Stimulated activated naive CD8-positive, alpha-beta T cell treated with anti-CD3 and anti-CD28 coated beads, Interleukin-15, amount 100 ng/mL, for 72 hours (primary cell): Measurements from ENCODE around the gene SYNGAP1.
A peak's percentile ranks its signal among the peaks of the same experiment; 100 is the strongest.

Experiments
- ATAC-seq: fragments of 150-1000 bp; cut with Tn5 transposase; 2 replicates; pipeline ENCODE4 v1.10.0; 2021; ENCODE audit warnings: mild to moderate bottlenecking, moderate library complexity
- DNase-seq, 2 donors: peaks; one replicate each; pipeline ENCODE4 v3.0.0; 2021 to 2022
- H3K27ac Mint-ChIP-seq, 2 donors: one replicate each; pipeline ENCODE4 v1.8.0; 2022; ENCODE audit warnings: mild to moderate bottlenecking in 2 of 2, mixed read lengths in 2 of 2, moderate library complexity in 2 of 2
- H3K27me3 Mint-ChIP-seq: one replicate; pipeline ENCODE4 v1.8.0; 2022; ENCODE audit warnings: mixed read lengths
- H3K4me1 Mint-ChIP-seq: one replicate; pipeline ENCODE4 v1.8.0; 2022; ENCODE audit warnings: mild to moderate bottlenecking, mixed read lengths
- H3K4me3 Mint-ChIP-seq, 2 donors: one replicate each; pipeline ENCODE4 v1.8.0; 2022; ENCODE audit warnings: mild to moderate bottlenecking in 2 of 2, mixed read lengths in 2 of 2, moderate library complexity in 1 of 2
- H3K9me3 Mint-ChIP-seq, 2 donors: one replicate each; pipeline ENCODE4 v1.8.0; 2022; ENCODE audit warnings: mixed read lengths in 2 of 2

SYNGAP1 gene

GRCh38 chr6:33425668-33426577 is 6.1 kb downstream of the SYNGAP1 start:
- peaks cover 0 to 9% of the 10 kb centered on the region in 2 donors for H3K9me3 Mint-ChIP-seq

GRCh38 chr6:33426590-33427511 is 7.0 kb downstream of the SYNGAP1 start:
- ATAC-seq, result peak; percentile 31
- Mint-ChIP-seq H3K4me1 (peaks cover 70% of the 10 kb centered on the region), H3K9me3 (peaks cover 0 to 9% of the 10 kb centered on the region in 2 donors), H3K27ac (peak overlapping the region; percentile 80 to 94), H3K27me3 (no peaks in the 10 kb centered on the region), H3K4me3 (peak overlapping the region; percentile 83 to 96)
- peak in 1 of 2 donors; percentile 35 for DNase-seq

More at GRCh38 chr6:33425668-33426577, 6.1 kb downstream of the SYNGAP1 start:
- peaks cover 70% of the 10 kb centered on the region for H3K4me1 Mint-ChIP-seq
- H3K4me3 Mint-ChIP-seq, result peak overlapping the region; percentile 83 to 96
- DNase-seq, result peak; percentile 80 to 88
- peak; percentile 78 for ATAC-seq
- no peaks in the 10 kb centered on the region for H3K27me3 Mint-ChIP-seq
- peak overlapping the region; percentile 52 to 67 for H3K27ac Mint-ChIP-seq

- Mint-ChIP-seq H3K9me3 (peaks cover 0 to 9% of the 10 kb centered on the region in 2 donors), H3K27ac (peak overlapping the region; percentile 80 to 94), H3K4me1 (peaks cover 78% of the 10 kb centered on the region), H3K27me3 (no peaks in the 10 kb centered on the region), H3K4me3 (peak overlapping the region; percentile 83 to 96)
- ATAC-seq, result no peak
- peak in 1 of 2 donors; percentile 57 for DNase-seq
These were observed 7.8 kb downstream of the SYNGAP1 start for GRCh38 chr6:33427585-33428223.

GRCh38 chr6:33428224-33428965 is 8.5 kb downstream of the SYNGAP1 start:
- H3K27ac Mint-ChIP-seq, result peak overlapping the region; percentile 42 to 73
- H3K27me3 Mint-ChIP-seq, result no peaks in the 10 kb centered on the region
- H3K4me3 Mint-ChIP-seq, result peak overlapping the region; percentile 80 to 83
- peak; percentile 47 to 53 for DNase-seq
- ATAC-seq, result no peak
- peaks cover 81% of the 10 kb centered on the region for H3K4me1 Mint-ChIP-seq
- peaks cover 0 to 8% of the 10 kb centered on the region in 2 donors for H3K9me3 Mint-ChIP-seq

- DNase-seq (no peak), ATAC-seq (no peak)
- Mint-ChIP-seq H3K4me1 (peaks cover 78% of the 10 kb centered on the region), H3K4me3 (peak overlapping the region; percentile 80 to 83), H3K9me3 (peaks cover 0 to under 1% of the 10 kb centered on the region in 2 donors), H3K27me3 (no peaks in the 10 kb centered on the region), H3K27ac (peak overlapping the region in 1 of 2 donors; percentile 7)
These were observed 9.3 kb downstream of the SYNGAP1 start for GRCh38 chr6:33428966-33429749.

- DNase-seq (no peak), ATAC-seq (no peak)
- Mint-ChIP-seq H3K27ac (peak overlapping the region in 1 of 2 donors; percentile 35), H3K4me3 (peak overlapping the region; percentile 80 to 83), H3K9me3 (no peaks in the 10 kb centered on the region), H3K27me3 (no peaks in the 10 kb centered on the region), H3K4me1 (peaks cover 72% of the 10 kb centered on the region)
These were observed 9.8 kb downstream of the SYNGAP1 start for GRCh38 chr6:33429750-33430052.

- H3K4me1 Mint-ChIP-seq, result peaks cover 66% of the 10 kb centered on the region
These were observed 10.5 kb downstream of the SYNGAP1 start for GRCh38 chr6:33430334-33430733.

GRCh38 chr6:33430991-33431879 is 11.4 kb downstream of the SYNGAP1 start:
- Mint-ChIP-seq H3K4me1 (peaks cover 65% of the 10 kb centered on the region), H3K4me3 (peak overlapping the region; percentile 80 to 83), H3K27me3 (no peaks in the 10 kb centered on the region), H3K9me3 (no peaks in the 10 kb centered on the region), H3K27ac (peak overlapping the region in 1 of 2 donors; percentile 10)
- DNase-seq (peak; percentile 76 to 87), ATAC-seq (peak; percentile 83)

More at GRCh38 chr6:33430334-33430733, 10.5 kb downstream of the SYNGAP1 start:
- ATAC-seq (peak; percentile 20), DNase-seq (no peak)
- no peak overlapping the region for H3K27ac Mint-ChIP-seq
- H3K9me3 Mint-ChIP-seq, result no peaks in the 10 kb centered on the region
- peak overlapping the region; percentile 80 to 83 for H3K4me3 Mint-ChIP-seq
- H3K27me3 Mint-ChIP-seq, result no peaks in the 10 kb centered on the region

- peak overlapping the region; percentile 80 to 83 for H3K4me3 Mint-ChIP-seq
- H3K4me1 Mint-ChIP-seq, result peaks cover 63% of the 10 kb centered on the region
- H3K27me3 Mint-ChIP-seq, result no peaks in the 10 kb centered on the region
- DNase-seq, result no peak
- no peaks in the 10 kb centered on the region for H3K9me3 Mint-ChIP-seq
- peak; percentile 36 for ATAC-seq
- peak overlapping the region in 1 of 2 donors; percentile 79 for H3K27ac Mint-ChIP-seq
These were observed 12.1 kb downstream of the SYNGAP1 start for GRCh38 chr6:33431880-33432541.

- H3K9me3 Mint-ChIP-seq, result no peaks in the 10 kb centered on the region
- peak overlapping the region in 1 of 2 donors; percentile 1 for H3K27ac Mint-ChIP-seq
- no peaks in the 10 kb centered on the region for H3K27me3 Mint-ChIP-seq
- H3K4me3 Mint-ChIP-seq, result peak overlapping the region; percentile 80 to 83
- ATAC-seq, result no peak
- peaks cover 58% of the 10 kb centered on the region for H3K4me1 Mint-ChIP-seq
- no peak for DNase-seq
These were observed 12.7 kb downstream of the SYNGAP1 start for GRCh38 chr6:33432546-33432945.

- H3K4me1 Mint-ChIP-seq, result peaks cover 57% of the 10 kb centered on the region
- peak overlapping the region; percentile 59 to 83 for H3K4me3 Mint-ChIP-seq
- peak overlapping the region; percentile 1 to 75 for H3K27ac Mint-ChIP-seq
- no peaks in the 10 kb centered on the region for H3K9me3 Mint-ChIP-seq
- no peak for DNase-seq
- no peak for ATAC-seq
- H3K27me3 Mint-ChIP-seq, result no peaks in the 10 kb centered on the region
These were observed 13.2 kb downstream of the SYNGAP1 start for GRCh38 chr6:33433001-33433543.

- H3K9me3 Mint-ChIP-seq, result no peaks in the 10 kb centered on the region
- ATAC-seq, result no peak
- no peak overlapping the region for H3K4me3 Mint-ChIP-seq
- peaks cover 52% of the 10 kb centered on the region for H3K4me1 Mint-ChIP-seq
- no peak for DNase-seq
- no peaks in the 10 kb centered on the region for H3K27me3 Mint-ChIP-seq
- no peak overlapping the region for H3K27ac Mint-ChIP-seq
These were observed 13.8 kb downstream of the SYNGAP1 start for GRCh38 chr6:33433544-33434191.
